Keratinocyte (primary cell): Measurements from ENCODE around the gene TRIP6. TPM values are rescaled to one million over a fixed set of nuclear protein-coding genes. Genes with fewer than 3 reads are reported as not detected.
A peak's percentile ranks its signal among the peaks of the same experiment; 100 is the strongest.

Experiments used
- DNase-seq: peaks from one replicate; pipeline ENCODE4 v3.0.0-alpha.2; 2011; ENCODE audit warnings: low read depth, missing footprints, low spot score
- FAIRE-seq: peaks from 2 replicates; lab custom pipeline; 2011; peaks lifted over from hg19 to GRCh38; lab: Jason Lieb, UNC
- H2AFZ ChIP-seq: 2 replicates; pipeline ENCODE4 v1.6.0; 2012; ENCODE audit warnings: low read length, control low read depth, inconsistent platforms; ENCODE audit not compliant: control insufficient read depth
- H3K27ac ChIP-seq: 2 replicates; pipeline ENCODE4 v1.5.1; 2011; ENCODE audit warnings: low read length; ENCODE audit not compliant: control insufficient read depth, insufficient read depth
- H3K27me3 ChIP-seq: 3 replicates; pipeline ENCODE4 v1.6.0; 2011; ENCODE audit warnings: low read length; ENCODE audit not compliant: control insufficient read depth, insufficient read depth; ENCODE audit errors: extremely low read depth
- H3K36me3 ChIP-seq, 2 experiments: 2 replicates in 1 of 2; 3 replicates in 1 of 2; pipeline ENCODE4 v1.5.1; 2011; ENCODE audit warnings: low read length in 2 of 2, mild to moderate bottlenecking in 1 of 2; ENCODE audit not compliant: control insufficient read depth in 2 of 2, insufficient read depth in 2 of 2; ENCODE audit errors: extremely low read depth in 1 of 2
- H3K4me1 ChIP-seq: 3 replicates; pipeline ENCODE4 v1.5.1; 2011; ENCODE audit warnings: low read length; ENCODE audit not compliant: control insufficient read depth, insufficient read depth; ENCODE audit errors: extremely low read depth
- H3K4me2 ChIP-seq: 3 replicates; pipeline ENCODE4 v1.6.0; 2011; ENCODE audit warnings: low read depth, low read length; ENCODE audit not compliant: control insufficient read depth, insufficient read depth; ENCODE audit errors: extremely low read depth
- H3K4me3 ChIP-seq, 3 experiments: fragments of 200-600 bp in 1 of 3; sonication (generic) in 1 of 3; 2 replicates in 2 of 3; 3 replicates in 1 of 3; pipeline ENCODE4 v1.5.1; 2011 to 2016; ENCODE audit warnings: low read length in 3 of 3, mild to moderate bottlenecking in 3 of 3, control low read depth in 2 of 3, inconsistent platforms in 1 of 3, low read depth in 1 of 3, mixed read lengths in 1 of 3, mixed run types in 1 of 3, moderate library complexity in 1 of 3; ENCODE audit not compliant: control insufficient read depth in 2 of 3, insufficient read depth in 2 of 3; ENCODE audit errors: extremely low read depth in 1 of 3
- H3K79me2 ChIP-seq: 2 replicates; pipeline ENCODE4 v1.6.0; 2012; ENCODE audit warnings: low read length; ENCODE audit not compliant: control insufficient read depth, insufficient read depth
- H3K9ac ChIP-seq: 3 replicates; pipeline ENCODE4 v1.6.0; 2011; ENCODE audit warnings: low read length; ENCODE audit not compliant: control insufficient read depth, insufficient read depth; ENCODE audit errors: extremely low read depth
- H3K9me1 ChIP-seq: 3 replicates; pipeline ENCODE4 v1.6.0; 2011; ENCODE audit warnings: low read length; ENCODE audit not compliant: control insufficient read depth, insufficient read depth; ENCODE audit errors: extremely low read depth
- H3K9me3 ChIP-seq: 2 replicates; pipeline ENCODE4 v1.5.1; 2012; ENCODE audit warnings: low read depth, low read length; ENCODE audit not compliant: control insufficient read depth
- H4K20me1 ChIP-seq: 3 replicates; pipeline ENCODE4 v1.6.0; 2011; ENCODE audit warnings: low read length; ENCODE audit not compliant: control insufficient read depth, insufficient read depth; ENCODE audit errors: extremely low read depth
- EZH2 ChIP-seq: IDR thresholded peaks from one replicate; pipeline ENCODE4 v1.6.1; 2012; ENCODE audit warnings: inconsistent platforms, mild to moderate bottlenecking, low read length, moderate library complexity
- dilution Hi-C: fragments of 300-500 bp; cut with MboI; formaldehyde crosslinking; loops from one replicate; pipeline ENCODE4 v1.7.0; 2020; ENCODE audit warnings: low sequenced_read_pairs; ENCODE audit not compliant: extremely low pct_ligation_motif_present
- polyA minus RNA-seq, 3 experiments: library from RNA; depleted of rRNA, polyadenylated mRNA; stranded (reverse); fragments of >200 nt; gene quantifications; 1 replicate in 1 of 3; 2 replicates in 1 of 3; 3 replicates in 1 of 3; pipeline ENCODE4 v1.2.3, GENCODE V29; 2011
- polyA plus RNA-seq, 5 experiments: library from polyadenylated mRNA; depleted of rRNA in 3 of 5; stranded (reverse) in 3 of 5; stranded (forward) in 1 of 5; unstranded in 1 of 5; fragments of >200 nt; gene quantifications; 1 replicate in 1 of 5; 2 replicates in 3 of 5; 3 replicates in 1 of 5; pipeline versions ENCODE4 v1.2.1 to v1.2.3, GENCODE V29; 2011 to 2012; ENCODE audit warnings: missing spikeins in 2 of 5, low read depth in 1 of 5, low replicate concordance in 1 of 5
- TF ChIP-seq, protein P1 (sequence below), 3 experiments: IDR thresholded peaks in 1 of 3; conservative IDR thresholded peaks in 1 of 3; optimal IDR thresholded peaks in 1 of 3; 2 replicates in 2 of 3; 3 replicates in 1 of 3; pipeline versions ENCODE3 to v1.5.1; 2011; ENCODE audit warnings: low read length in 3 of 3, mild to moderate bottlenecking in 3 of 3, moderate library complexity in 2 of 3, control low read depth in 1 of 3, inconsistent platforms in 1 of 3; ENCODE audit not compliant: insufficient read depth in 2 of 3; ENCODE audit errors: extremely low read depth in 1 of 3

The TRIP6 gene, protein sequence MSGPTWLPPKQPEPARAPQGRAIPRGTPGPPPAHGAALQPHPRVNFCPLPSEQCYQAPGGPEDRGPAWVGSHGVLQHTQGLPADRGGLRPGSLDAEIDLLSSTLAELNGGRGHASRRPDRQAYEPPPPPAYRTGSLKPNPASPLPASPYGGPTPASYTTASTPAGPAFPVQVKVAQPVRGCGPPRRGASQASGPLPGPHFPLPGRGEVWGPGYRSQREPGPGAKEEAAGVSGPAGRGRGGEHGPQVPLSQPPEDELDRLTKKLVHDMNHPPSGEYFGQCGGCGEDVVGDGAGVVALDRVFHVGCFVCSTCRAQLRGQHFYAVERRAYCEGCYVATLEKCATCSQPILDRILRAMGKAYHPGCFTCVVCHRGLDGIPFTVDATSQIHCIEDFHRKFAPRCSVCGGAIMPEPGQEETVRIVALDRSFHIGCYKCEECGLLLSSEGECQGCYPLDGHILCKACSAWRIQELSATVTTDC
- polyA plus RNA-seq (83.8 to 106 TPM (median 93.7 TPM) in 3 replicates), polyA minus RNA-seq (46.0 to 59.9 TPM (median 59.1 TPM) in 3 replicates)
- 56.4 TPM for polyA plus RNA-seq (2011; ENCODE audit: low read depth)
- 39.7 and 76.9 TPM in 2 replicates for polyA plus RNA-seq (2011; cell fraction: cytosol; rRNA removed)
- 93.1 and 96.4 TPM in 2 replicates for polyA plus RNA-seq (2011; cell fraction: nucleus; rRNA removed)
- 62.1 and 119 TPM in 2 replicates for polyA plus RNA-seq (2012; ENCODE audit: low replicate concordance)
- 103 TPM for polyA minus RNA-seq (2011; cell fraction: cytosol; rRNA and poly(A)+ RNA removed)
- polyA minus RNA-seq (2011; cell fraction: nucleus; rRNA and poly(A)+ RNA removed) = 37.5 and 40.5 TPM in 2 replicates

DNA sequence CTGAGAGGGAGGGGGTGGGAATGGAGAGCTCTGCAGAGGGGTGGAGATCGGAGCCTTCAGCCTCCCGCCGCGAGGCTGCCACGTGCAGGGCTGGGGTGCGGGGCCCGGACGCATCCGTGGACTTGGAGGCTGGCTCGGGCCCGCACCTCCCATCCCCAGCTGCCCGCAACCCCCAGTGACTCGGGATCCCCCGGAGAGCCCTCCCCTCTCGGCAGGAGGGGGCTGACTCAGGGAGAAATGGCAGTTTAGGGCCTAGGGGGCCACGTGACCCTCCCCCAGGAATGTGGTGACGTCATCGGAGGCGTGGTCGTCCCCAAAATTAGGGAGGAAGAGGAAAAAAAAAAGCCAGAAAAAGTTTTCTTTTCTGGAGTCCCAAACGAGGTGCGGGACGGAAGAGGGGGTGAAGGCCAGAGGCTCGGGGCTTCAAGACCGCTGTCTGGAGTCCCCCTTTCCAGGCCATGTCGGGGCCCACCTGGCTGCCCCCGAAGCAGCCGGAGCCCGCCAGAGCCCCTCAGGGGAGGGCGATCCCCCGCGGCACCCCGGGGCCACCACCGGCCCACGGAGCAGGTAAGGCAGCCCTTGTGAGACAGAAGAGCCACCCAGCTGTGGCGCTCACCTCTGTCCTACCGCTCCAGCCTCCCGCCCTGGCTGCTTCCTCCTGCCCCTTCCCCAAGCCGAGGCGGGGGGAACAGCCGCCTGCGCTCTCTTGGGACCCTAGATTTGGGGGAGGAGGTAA is at the start of gene TRIP6:
Gene TRIP6 (plus strand): TSS at position 348 of the 736 bp plus-strand sequence. CDS start 111 bp downstream, at position 459.
- Histone ChIP-seq H3K79me2 (peaks cover 45% of the 10 kb centered on the region), H2AFZ (no peak within 1 kb of the TSS), H3K27me3 (no peaks in the 10 kb centered on the region), H3K4me1 (peaks cover 30% of the 10 kb centered on the region), H3K4me3 (peak within 1 kb of the TSS; percentile 89 to 97 (median 95)), H3K9me1 (no peaks in the 10 kb centered on the region), H3K9ac (peak within 1 kb of the TSS; percentile 99), H4K20me1 (no peaks in the 10 kb centered on the region), H3K9me3 (no peaks in the 10 kb centered on the region), H3K4me2 (peak within 1 kb of the TSS; percentile 95), H3K27ac (peak within 1 kb of the TSS; percentile 95), H3K36me3 (peaks cover 17 to 24% of the 10 kb centered on the region in 2 experiments)
- dilution Hi-C loops = no loop called here
- peak; percentile 9 for FAIRE-seq
- DNase-seq = no peak
- TF ChIP-seq EZH2 = no peak
- TF ChIP-seq, protein P1, sequence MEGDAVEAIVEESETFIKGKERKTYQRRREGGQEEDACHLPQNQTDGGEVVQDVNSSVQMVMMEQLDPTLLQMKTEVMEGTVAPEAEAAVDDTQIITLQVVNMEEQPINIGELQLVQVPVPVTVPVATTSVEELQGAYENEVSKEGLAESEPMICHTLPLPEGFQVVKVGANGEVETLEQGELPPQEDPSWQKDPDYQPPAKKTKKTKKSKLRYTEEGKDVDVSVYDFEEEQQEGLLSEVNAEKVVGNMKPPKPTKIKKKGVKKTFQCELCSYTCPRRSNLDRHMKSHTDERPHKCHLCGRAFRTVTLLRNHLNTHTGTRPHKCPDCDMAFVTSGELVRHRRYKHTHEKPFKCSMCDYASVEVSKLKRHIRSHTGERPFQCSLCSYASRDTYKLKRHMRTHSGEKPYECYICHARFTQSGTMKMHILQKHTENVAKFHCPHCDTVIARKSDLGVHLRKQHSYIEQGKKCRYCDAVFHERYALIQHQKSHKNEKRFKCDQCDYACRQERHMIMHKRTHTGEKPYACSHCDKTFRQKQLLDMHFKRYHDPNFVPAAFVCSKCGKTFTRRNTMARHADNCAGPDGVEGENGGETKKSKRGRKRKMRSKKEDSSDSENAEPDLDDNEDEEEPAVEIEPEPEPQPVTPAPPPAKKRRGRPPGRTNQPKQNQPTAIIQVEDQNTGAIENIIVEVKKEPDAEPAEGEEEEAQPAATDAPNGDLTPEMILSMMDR (optimal IDR thresholded peaks at IDR 0.05 in 1 of 3, IDR thresholded peaks at IDR 0.05 in 1 of 3, conservative IDR thresholded peaks at IDR 0.05 in 1 of 3; ENCODE audit: extremely low read depth in 1 of 3, insufficient read depth in 2 of 3, low read length in 3 of 3) = no peak

DNA sequence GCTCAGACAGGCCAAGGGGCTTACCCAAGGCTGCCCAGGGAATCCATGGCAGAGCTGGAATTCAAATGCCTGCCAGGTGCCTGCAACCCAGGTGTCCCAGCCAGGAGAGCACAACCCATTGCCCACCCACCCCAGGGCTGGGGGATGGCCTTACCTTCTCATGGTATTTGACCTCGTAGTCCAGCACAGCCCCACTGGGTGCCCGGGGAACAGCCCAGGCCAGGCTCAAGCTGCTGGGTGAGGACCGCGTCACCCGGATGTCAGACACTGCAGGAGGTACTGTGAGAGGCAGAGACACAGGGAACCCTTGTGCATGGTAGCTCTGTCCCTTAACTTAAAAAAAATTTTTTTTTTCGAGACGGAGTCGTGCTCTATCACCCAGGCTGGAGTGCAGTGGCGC is 48.8 kb upstream of the TRIP6 start:
- H3K9me1 ChIP-seq = no peaks in the 10 kb centered on the region
- dilution Hi-C loops = no loop called here
- FAIRE-seq (no peak), DNase-seq (no peak)
- H4K20me1 ChIP-seq = no peaks in the 10 kb centered on the region
- H3K4me3 ChIP-seq = no peak overlapping the region
- H3K27me3 ChIP-seq = no peaks in the 10 kb centered on the region
- H3K36me3 ChIP-seq = peaks cover 50 to 55% of the 10 kb centered on the region in 2 experiments
- TF ChIP-seq EZH2 = no peak
- TF ChIP-seq, protein P1 (optimal IDR thresholded peaks at IDR 0.05 in 1 of 3, IDR thresholded peaks at IDR 0.05 in 1 of 3, conservative IDR thresholded peaks at IDR 0.05 in 1 of 3; ENCODE audit: extremely low read depth in 1 of 3, insufficient read depth in 2 of 3, low read length in 3 of 3) = no peak
- H3K4me1 ChIP-seq = no peaks in the 10 kb centered on the region
- no peak overlapping the region for H3K4me2 ChIP-seq
- H3K79me2 ChIP-seq = peaks cover 20% of the 10 kb centered on the region
- no peak overlapping the region for H2AFZ ChIP-seq
- H3K9me3 ChIP-seq = no peaks in the 10 kb centered on the region
- no peak overlapping the region for H3K9ac ChIP-seq
- no peak overlapping the region for H3K27ac ChIP-seq
